ENCODE measurements around the gene PHACTR1. TPM values are rescaled to one million over a fixed set of nuclear protein-coding genes. Genes with fewer than 3 reads are reported as not detected.
A peak's percentile ranks its signal among the peaks of the same experiment; 100 is the strongest.

PHACTR1 gene
- total and polyA plus RNA-seq, 2 experiments from 2014 or later: 11.2 to 33.9 TPM

DNA sequence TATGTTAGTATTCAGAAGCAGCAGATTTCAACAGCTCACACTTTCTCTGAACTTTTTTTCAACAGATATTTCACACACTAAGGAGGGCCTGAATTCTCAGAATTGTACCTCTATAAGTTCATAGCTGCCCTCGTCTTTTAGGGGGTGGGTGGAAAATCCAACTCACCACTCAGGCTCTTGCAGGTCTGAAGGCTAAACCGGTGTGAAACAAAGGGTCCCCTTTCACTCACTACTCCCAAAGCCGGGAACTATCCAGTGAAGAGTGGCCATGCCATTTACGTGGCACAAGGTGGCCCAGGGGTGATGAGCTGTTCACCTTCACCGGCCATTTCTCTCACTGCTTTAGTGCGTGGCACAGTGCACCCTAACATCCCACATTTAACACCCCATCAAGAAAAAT lies 587.5 kb downstream of the PHACTR1 start:
- H3K36me3 ChIP-seq: peaks cover 24% of the 10 kb centered on the region
- peak overlapping the region; percentile 83 for H3K27ac ChIP-seq
- peak in 1 of 2 donors; percentile 31 for DNase-seq (ENCODE audit: low read depth in 1 of 2, low spot score in 1 of 2)
- peaks cover 27% of the 10 kb centered on the region for H3K4me1 ChIP-seq (ENCODE audit: low read depth)
- no peaks in the 10 kb centered on the region for H3K9me3 ChIP-seq (ENCODE audit: low read depth)
- TF ChIP-seq, protein P1, sequence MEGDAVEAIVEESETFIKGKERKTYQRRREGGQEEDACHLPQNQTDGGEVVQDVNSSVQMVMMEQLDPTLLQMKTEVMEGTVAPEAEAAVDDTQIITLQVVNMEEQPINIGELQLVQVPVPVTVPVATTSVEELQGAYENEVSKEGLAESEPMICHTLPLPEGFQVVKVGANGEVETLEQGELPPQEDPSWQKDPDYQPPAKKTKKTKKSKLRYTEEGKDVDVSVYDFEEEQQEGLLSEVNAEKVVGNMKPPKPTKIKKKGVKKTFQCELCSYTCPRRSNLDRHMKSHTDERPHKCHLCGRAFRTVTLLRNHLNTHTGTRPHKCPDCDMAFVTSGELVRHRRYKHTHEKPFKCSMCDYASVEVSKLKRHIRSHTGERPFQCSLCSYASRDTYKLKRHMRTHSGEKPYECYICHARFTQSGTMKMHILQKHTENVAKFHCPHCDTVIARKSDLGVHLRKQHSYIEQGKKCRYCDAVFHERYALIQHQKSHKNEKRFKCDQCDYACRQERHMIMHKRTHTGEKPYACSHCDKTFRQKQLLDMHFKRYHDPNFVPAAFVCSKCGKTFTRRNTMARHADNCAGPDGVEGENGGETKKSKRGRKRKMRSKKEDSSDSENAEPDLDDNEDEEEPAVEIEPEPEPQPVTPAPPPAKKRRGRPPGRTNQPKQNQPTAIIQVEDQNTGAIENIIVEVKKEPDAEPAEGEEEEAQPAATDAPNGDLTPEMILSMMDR (IDR thresholded peaks at IDR 0.05; ENCODE audit: low read depth, low read length): no peak
- H3K27me3 ChIP-seq: no peaks in the 10 kb centered on the region
- no peak overlapping the region for H3K4me3 ChIP-seq

DNA sequence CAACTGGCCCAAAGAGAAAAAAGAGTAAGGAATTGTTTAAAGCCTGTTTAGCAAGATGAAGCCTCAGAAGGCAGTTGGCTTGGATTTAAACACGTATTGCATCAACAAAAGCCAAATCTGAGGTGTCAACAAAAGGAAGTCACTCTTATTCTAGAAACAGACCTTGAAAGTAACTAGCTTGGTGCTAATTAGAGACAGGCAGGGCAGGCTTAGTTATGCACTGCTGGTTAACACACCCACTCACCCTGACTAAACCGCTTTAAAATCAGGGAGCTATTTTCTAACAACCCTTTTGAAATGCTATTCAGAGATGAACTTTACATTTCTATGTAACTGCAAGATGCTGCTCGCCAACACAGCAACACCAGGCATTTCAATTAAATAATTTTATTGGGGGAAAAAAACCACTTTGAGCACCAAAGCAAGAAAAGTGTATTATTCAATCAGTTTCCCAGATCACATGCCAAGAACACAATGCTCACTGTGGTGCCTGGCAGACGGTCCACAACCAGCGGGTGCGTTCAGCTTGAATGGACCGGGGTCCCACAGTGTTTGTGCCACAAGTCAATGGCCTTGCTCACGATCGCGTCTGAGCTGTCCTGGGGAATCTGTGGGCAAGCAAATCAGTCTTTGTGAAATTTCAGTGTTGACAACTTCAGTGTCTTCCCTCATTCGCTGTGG lies 588.2 kb downstream of the PHACTR1 start:
- Histone ChIP-seq H3K27me3 (no peaks in the 10 kb centered on the region), H3K36me3 (peaks cover 25% of the 10 kb centered on the region)

DNA sequence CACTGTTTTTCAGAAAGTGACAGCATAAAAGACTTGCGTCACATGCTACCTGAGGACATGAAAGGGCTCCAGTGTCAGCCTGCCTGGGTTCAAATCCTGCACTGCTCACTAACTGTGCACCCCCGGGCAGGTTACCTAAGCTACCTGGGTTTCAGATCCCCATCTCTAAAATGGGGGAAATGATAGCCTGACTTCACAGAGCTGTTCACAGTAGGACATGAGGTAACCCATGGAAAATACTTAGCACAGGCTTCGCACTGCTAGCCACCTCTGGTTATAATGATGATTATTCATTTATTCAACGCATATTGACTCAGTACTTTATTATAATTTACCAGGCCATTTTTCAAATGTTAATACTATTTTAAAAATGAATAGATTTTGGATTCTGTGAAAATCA lies 588.7 kb downstream of the PHACTR1 start:
- peaks cover 29% of the 10 kb centered on the region for H3K36me3 ChIP-seq

More for the DNA sequence above, 588.2 kb downstream of the PHACTR1 start:
- Histone ChIP-seq H3K4me3 (no peak overlapping the region), H3K27ac (peak overlapping the region; percentile 83), H3K9me3 (ENCODE audit: low read depth) (no peaks in the 10 kb centered on the region), H3K4me1 (ENCODE audit: low read depth) (peaks cover 29% of the 10 kb centered on the region)
- TF ChIP-seq, protein P1 (IDR thresholded peaks at IDR 0.05; ENCODE audit: low read depth, low read length): no peak
- peak in 1 of 2 donors; percentile 38 for DNase-seq (ENCODE audit: low read depth in 1 of 2, low spot score in 1 of 2)

DNA sequence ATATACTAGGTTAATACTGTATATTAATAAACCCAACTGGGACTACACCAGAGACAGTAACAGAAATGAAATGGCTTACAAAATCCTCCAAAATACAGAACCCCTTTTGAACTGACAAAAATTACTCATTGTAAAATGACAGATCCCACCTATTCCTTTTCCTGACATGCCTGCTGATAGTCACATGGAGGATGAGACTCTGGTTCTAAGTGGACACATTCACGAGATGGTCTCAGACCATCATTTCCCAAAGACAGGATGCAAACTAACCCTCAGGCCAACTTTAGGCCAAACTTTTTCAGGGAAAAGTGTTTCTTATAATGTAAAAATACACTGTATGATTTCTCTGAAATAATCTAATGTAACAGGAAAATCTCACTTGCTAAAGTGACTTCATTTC lies 589.2 kb downstream of the PHACTR1 start:
- no peak overlapping the region for H3K4me3 ChIP-seq
- no peak overlapping the region for H3K27ac ChIP-seq
- peaks cover 29% of the 10 kb centered on the region for H3K36me3 ChIP-seq
- H3K9me3 ChIP-seq (ENCODE audit: low read depth): no peaks in the 10 kb centered on the region
- no peaks in the 10 kb centered on the region for H3K27me3 ChIP-seq
- H3K4me1 ChIP-seq (ENCODE audit: low read depth): peaks cover 29% of the 10 kb centered on the region
- no peak for DNase-seq (ENCODE audit: low read depth in 1 of 2, low spot score in 1 of 2)
- TF ChIP-seq, protein P1 (IDR thresholded peaks at IDR 0.05; ENCODE audit: low read depth, low read length): no peak

More for the DNA sequence above, 588.7 kb downstream of the PHACTR1 start:
- TF ChIP-seq, protein P1 (IDR thresholded peaks at IDR 0.05; ENCODE audit: low read depth, low read length): no peak
- Histone ChIP-seq H3K4me1 (ENCODE audit: low read depth) (peaks cover 29% of the 10 kb centered on the region), H3K27ac (peak overlapping the region; percentile 83), H3K27me3 (no peaks in the 10 kb centered on the region), H3K9me3 (ENCODE audit: low read depth) (no peaks in the 10 kb centered on the region), H3K4me3 (no peak overlapping the region)
- no peak for DNase-seq (ENCODE audit: low read depth in 1 of 2, low spot score in 1 of 2)

DNA sequence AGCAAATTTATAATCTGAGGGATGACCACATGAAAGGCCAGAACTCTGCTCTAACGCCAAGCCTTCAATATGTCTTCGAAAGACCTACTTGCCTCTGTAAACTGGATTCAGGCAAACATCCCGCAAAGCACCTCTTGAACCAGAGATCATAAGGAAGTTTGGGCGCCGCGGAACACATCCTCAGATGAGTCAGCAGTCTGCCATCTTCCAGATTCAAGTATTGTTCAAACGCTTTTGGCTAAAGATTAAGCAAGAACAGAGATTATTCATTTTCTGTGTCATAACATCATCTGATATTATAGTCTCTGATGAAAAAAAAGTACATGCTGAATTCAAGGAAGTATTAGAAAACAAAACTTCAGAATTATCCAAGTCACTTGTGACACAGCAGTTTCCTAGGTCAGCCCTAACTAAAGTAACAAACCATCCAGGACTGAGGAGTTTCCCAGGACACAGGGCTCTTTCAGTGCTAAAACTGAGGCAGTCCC lies 591.0 kb downstream of the PHACTR1 start:
- Histone ChIP-seq H3K36me3 (peaks cover 40% of the 10 kb centered on the region), H3K4me3 (no peak overlapping the region), H3K27ac (no peak overlapping the region), H3K9me3 (ENCODE audit: low read depth) (no peaks in the 10 kb centered on the region), H3K27me3 (no peaks in the 10 kb centered on the region), H3K4me1 (ENCODE audit: low read depth) (peaks cover 29% of the 10 kb centered on the region)
- TF ChIP-seq, protein P1 (IDR thresholded peaks at IDR 0.05; ENCODE audit: low read depth, low read length): no peak
- DNase-seq (ENCODE audit: low read depth in 1 of 2, low spot score in 1 of 2): peak in 1 of 2 donors; percentile 88
